Measurements from ENCODE around the gene GCSAM. TPM values are rescaled to one million over a fixed set of nuclear protein-coding genes. Genes with fewer than 3 reads are reported as not detected.
A peak's percentile ranks its signal among the peaks of the same experiment; 100 is the strongest.

Gene GCSAM
- total and polyA plus RNA-seq, 2 experiments from 2014 or later = 0.66 TPM; not detected in 1

DNA sequence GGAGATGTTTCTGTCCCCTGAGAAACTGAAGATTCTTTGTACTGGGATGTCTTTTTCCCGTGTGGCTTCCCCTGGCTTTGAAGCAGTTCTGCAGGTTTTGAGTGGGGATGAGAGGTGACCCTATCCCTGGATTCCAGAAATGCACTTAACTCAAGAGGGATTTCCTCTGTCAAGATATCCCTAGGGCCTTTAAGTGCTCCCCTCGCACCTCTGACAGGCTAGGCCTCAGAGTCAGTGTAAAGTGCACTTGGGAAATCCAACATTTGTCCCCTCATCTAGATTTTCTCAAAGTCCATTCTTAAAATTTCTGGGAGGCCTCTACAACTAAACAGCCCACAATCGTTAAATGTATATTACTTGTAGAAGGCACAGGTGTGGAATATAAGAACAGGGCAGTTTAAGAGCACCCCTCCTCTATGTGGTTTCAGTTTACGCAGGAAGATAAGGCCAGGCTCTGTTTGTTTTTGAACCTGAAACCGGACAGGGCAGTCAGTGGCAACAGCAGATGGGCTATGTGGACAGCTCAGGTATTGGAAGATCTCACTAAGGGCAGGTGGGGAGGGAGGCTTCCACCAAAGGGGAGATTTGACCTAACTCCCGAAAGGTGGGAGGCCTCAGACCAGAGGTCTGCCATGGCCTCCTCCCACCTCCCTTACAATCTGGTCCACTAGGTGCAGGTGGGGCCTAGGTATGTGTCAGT lies 42.0 kb downstream of the GCSAM start:
- Histone ChIP-seq H3K9me2 (replicated peaks; ENCODE audit: insufficient read depth) (no peaks in the 10 kb centered on the region), H4K20me1 (ENCODE audit: insufficient read depth, poor library complexity, severe bottlenecking) (no peaks in the 10 kb centered on the region), H3K27ac (peak overlapping the region; percentile 91), H3K79me2 (peaks cover 37% of the 10 kb centered on the region), H3K36me3 (replicated peaks; ENCODE audit: insufficient read depth, low read depth) (no peaks in the 10 kb centered on the region), H3K4me2 (peak overlapping the region; percentile 52), H2AFZ (no peak overlapping the region), H3K9me3 (ENCODE audit: low read depth) (no peaks in the 10 kb centered on the region), H3K4me1 (ENCODE audit: insufficient read depth) (peaks cover 39% of the 10 kb centered on the region), H3K4me3 (no peak overlapping the region), H3K27me3 (no peaks in the 10 kb centered on the region)
- DNase-seq (ENCODE audit: low spot score) = peak; percentile 32
- WGBS (ENCODE audit: low lambda C conversion rate, missing lambda C conversion rate) = 37% methylated on average over 6 of the region's 6 CpGs
- TF ChIP-seq, protein P1, sequence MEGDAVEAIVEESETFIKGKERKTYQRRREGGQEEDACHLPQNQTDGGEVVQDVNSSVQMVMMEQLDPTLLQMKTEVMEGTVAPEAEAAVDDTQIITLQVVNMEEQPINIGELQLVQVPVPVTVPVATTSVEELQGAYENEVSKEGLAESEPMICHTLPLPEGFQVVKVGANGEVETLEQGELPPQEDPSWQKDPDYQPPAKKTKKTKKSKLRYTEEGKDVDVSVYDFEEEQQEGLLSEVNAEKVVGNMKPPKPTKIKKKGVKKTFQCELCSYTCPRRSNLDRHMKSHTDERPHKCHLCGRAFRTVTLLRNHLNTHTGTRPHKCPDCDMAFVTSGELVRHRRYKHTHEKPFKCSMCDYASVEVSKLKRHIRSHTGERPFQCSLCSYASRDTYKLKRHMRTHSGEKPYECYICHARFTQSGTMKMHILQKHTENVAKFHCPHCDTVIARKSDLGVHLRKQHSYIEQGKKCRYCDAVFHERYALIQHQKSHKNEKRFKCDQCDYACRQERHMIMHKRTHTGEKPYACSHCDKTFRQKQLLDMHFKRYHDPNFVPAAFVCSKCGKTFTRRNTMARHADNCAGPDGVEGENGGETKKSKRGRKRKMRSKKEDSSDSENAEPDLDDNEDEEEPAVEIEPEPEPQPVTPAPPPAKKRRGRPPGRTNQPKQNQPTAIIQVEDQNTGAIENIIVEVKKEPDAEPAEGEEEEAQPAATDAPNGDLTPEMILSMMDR (IDR thresholded peaks at IDR 0.05; ENCODE audit: poor library complexity) = no peak
- no peak for TF ChIP-seq EZH2 (IDR thresholded peaks at IDR 0.05; ENCODE audit: borderline replicate concordance)
- no peak for TF ChIP-seq EZH2phosphoT487 (IDR thresholded peaks at IDR 0.05; ENCODE audit: low read depth, severe bottlenecking, unreplicated experiment)

DNA sequence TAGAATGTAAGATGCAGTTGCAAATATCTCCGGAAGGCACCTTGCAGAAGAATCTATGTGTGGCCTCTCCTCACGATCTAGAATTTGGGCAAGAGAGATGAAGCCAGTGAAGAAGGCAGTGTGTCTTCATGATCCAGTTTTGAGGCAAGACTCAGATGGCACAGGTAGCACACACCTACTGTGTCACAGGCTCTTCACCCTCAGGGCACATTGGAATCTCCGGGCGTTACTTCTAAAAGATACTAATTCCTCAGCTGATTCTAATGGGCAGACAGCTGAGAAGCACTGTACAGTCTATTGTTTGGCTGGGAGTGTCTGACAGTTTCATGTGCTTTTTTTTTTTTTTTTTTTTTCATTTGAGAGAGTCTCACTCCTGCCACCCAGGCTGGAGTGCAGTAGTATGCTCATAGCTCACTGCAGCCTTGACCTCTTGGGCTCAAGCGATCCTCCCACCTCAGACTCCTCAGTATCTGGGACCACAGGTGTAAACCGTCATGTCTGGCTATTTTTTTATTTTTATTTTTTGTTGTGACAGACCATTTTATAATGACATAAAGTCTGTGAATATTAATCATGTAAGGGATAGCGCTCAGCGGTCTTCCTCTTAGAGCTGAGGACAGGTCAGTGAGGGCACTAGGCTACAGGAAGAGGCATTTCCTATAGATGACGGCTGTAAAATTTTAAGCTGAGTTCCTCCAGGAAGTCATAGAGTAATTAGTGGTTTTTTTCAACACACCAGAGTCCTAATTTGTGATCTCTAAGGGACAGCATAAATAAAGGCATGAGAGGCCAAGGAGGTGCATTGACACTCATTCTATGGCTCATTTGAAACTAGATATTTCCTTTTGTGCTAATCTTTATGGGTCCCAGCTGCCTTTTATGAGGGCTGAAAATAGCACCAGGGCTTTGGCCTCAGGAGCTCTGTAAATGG lies 42.8 kb downstream of the GCSAM start:
- no peaks in the 10 kb centered on the region for H3K36me3 ChIP-seq (replicated peaks; ENCODE audit: insufficient read depth, low read depth)
- TF ChIP-seq EZH2 (IDR thresholded peaks at IDR 0.05; ENCODE audit: borderline replicate concordance) (no peak), EZH2phosphoT487 (IDR thresholded peaks at IDR 0.05; ENCODE audit: low read depth, severe bottlenecking, unreplicated experiment) (no peak)
- TF ChIP-seq, protein P1 (IDR thresholded peaks at IDR 0.05; ENCODE audit: poor library complexity) = no peak
- H4K20me1 ChIP-seq (ENCODE audit: insufficient read depth, poor library complexity, severe bottlenecking) = no peaks in the 10 kb centered on the region
- no peak overlapping the region for H2AFZ ChIP-seq
- no peaks in the 10 kb centered on the region for H3K9me2 ChIP-seq (replicated peaks; ENCODE audit: insufficient read depth)
- peak overlapping the region; percentile 91 for H3K27ac ChIP-seq
- H3K4me3 ChIP-seq = no peak overlapping the region
- H3K4me2 ChIP-seq = peak overlapping the region; percentile 52
- H3K79me2 ChIP-seq = peaks cover 37% of the 10 kb centered on the region
- H3K9me3 ChIP-seq (ENCODE audit: low read depth) = no peaks in the 10 kb centered on the region
- no peaks in the 10 kb centered on the region for H3K27me3 ChIP-seq
- DNase-seq (ENCODE audit: low spot score) = peak; percentile 23
- H3K4me1 ChIP-seq (ENCODE audit: insufficient read depth) = peaks cover 43% of the 10 kb centered on the region
- 68% methylated on average over 9 of the region's 9 CpGs for whole genome bisulfite sequencing (ENCODE audit: low lambda C conversion rate, missing lambda C conversion rate)

DNA sequence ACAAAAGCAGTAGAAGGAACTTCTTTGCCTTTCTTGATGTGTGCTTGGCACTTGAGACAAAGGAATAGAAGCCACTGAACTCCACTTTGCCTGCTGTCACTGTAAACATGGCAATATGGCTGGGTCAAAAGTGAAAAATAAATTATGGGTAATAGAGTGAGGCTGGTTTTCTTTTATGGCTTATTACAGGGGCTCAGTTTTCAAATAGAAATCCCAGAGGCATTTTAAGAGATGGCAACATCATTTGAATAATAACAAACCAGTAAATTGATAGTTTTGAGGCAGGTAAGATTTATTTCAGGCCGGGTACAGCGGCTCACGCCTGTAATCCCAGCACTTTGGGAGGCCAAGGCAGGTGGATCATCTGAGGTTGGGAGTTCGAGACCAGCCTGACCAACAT lies 44.1 kb downstream of the GCSAM start:
- Histone ChIP-seq H2AFZ (no peak overlapping the region), H3K36me3 (replicated peaks; ENCODE audit: insufficient read depth, low read depth) (no peaks in the 10 kb centered on the region), H3K27me3 (no peaks in the 10 kb centered on the region), H3K4me2 (peak overlapping the region; percentile 88), H3K4me3 (no peak overlapping the region), H3K79me2 (peaks cover 31% of the 10 kb centered on the region), H3K9me2 (replicated peaks; ENCODE audit: insufficient read depth) (no peaks in the 10 kb centered on the region), H3K9me3 (ENCODE audit: low read depth) (no peaks in the 10 kb centered on the region), H3K27ac (no peak overlapping the region), H3K4me1 (ENCODE audit: insufficient read depth) (peaks cover 52% of the 10 kb centered on the region), H4K20me1 (ENCODE audit: insufficient read depth, poor library complexity, severe bottlenecking) (no peaks in the 10 kb centered on the region)
- no peak for DNase-seq (ENCODE audit: low spot score)
- WGBS (ENCODE audit: low lambda C conversion rate, missing lambda C conversion rate) = 70% methylated on average over 4 of the region's 4 CpGs
- TF ChIP-seq EZH2phosphoT487 (IDR thresholded peaks at IDR 0.05; ENCODE audit: low read depth, severe bottlenecking, unreplicated experiment) = no peak
- TF ChIP-seq EZH2 (IDR thresholded peaks at IDR 0.05; ENCODE audit: borderline replicate concordance) = no peak
- TF ChIP-seq, protein P1 (IDR thresholded peaks at IDR 0.05; ENCODE audit: poor library complexity) = no peak

Data from hepatocyte (in vitro differentiated cells).